Ovary (tissue), 9 donors: ENCODE results near the gene ADCYAP1R1. TPM values are rescaled to one million over a fixed set of nuclear protein-coding genes. Genes with fewer than 3 reads are reported as not detected.

Source experiments
- DNase-seq, 5 donors: peaks; one replicate each; pipeline ENCODE4 v3.0.0-alpha.2; 2019 to 2020
- H3K27ac ChIP-seq, 2 donors: fragments of 200-600 bp; one replicate each; pipeline versions ENCODE4 v1.5.1 to v1.8.0; 2019 to 2022
- H3K27me3 ChIP-seq: fragments of 200-600 bp; one replicate; pipeline ENCODE4 v1.8.0; 2022
- H3K36me3 ChIP-seq: fragments of 200-600 bp; sonication (generic); one replicate; pipeline ENCODE4 v1.5.1; 2019
- H3K4me1 ChIP-seq: one replicate; pipeline ENCODE4 v1.8.1; 2013; ENCODE audit warnings: mild to moderate bottlenecking, moderate library complexity; ENCODE audit not compliant: insufficient read depth
- H3K4me3 ChIP-seq: fragments of 200-600 bp; sonication (generic); one replicate; pipeline ENCODE4 v1.5.1; 2017
- H3K9me3 ChIP-seq, 2 donors: fragments of 200-600 bp in 1 of 2; sonication (generic) in 1 of 2; one replicate each; pipeline versions ENCODE4 v1.5.1 to v1.8.1; 2013 to 2019; ENCODE audit warnings: mild to moderate bottlenecking in 1 of 2, moderate library complexity in 1 of 2
- CTCF ChIP-seq, 3 donors: fragments of 450-650 bp in 2 of 3; fragments of 200-600 bp in 1 of 3; IDR thresholded peaks; one replicate each; pipeline versions ENCODE4 v1.5.1 to v1.8.0; 2016 to 2022; ENCODE audit warnings: antibody characterized with exemption in 3 of 3, mild to moderate bottlenecking in 1 of 3
- EP300 ChIP-seq: sonication (generic); formaldehyde crosslinking; IDR thresholded peaks from one replicate; pipeline ENCODE4 v1.6.1; 2017; ENCODE audit warnings: antibody characterized with exemption
- POLR2A ChIP-seq: fragments of 450-650 bp; IDR thresholded peaks from one replicate; pipeline ENCODE4 v1.6.1; 2017; ENCODE audit warnings: antibody characterized with exemption, mild to moderate bottlenecking, moderate library complexity
- whole genome bisulfite sequencing, 3 donors: extraction: QIAGEN DNeasy Blood & Tissue Kit in 1 of 3; methylation state at CpG; one replicate each; pipeline versions ENCODE4 v1.1.5 to v1.1.7; 2013 to 2017; 5-methylcytosine and 5-hydroxymethylcytosine counted together
- intact Hi-C, 4 donors: fragments of 100-400 bp; cut with DNase I; formaldehyde crosslinking; loops; one replicate each; pipeline versions ENCODE4 v1.11.0 to v1.15.1; 2022 to 2023
- polyA plus RNA-seq, 2 donors: library from polyadenylated mRNA; stranded (reverse); fragments of 200-250 nt in 1 of 2; fragments of 350-450 nt in 1 of 2; fragmentation: Illumina TruSeq in 1 of 2; extraction: RNeasy Lipid Tissue Mini Kit (QIAGEN cat#74804) in 1 of 2; gene quantifications; one replicate each; pipeline ENCODE4 v1.2.3, GENCODE V29; 2013 to 2014
- total RNA-seq, 7 donors: library from RNA; depleted of rRNA in 2 of 7; stranded (reverse); fragments of >200 nt in 2 of 7; fragmentation: NEBNext Ultra II Directional in 3 of 7; extraction: Animal tissue kit (Norgen Biotek cat#: 25700) in 3 of 7; gene quantifications; one replicate each; pipeline versions ENCODE4 v1.1.0 to v1.2.4, GENCODE V29; 2016 to 2023
- donor health status: DM: no; HTN: no; CAD: no; lungs with moderate emphysema.
- donor health status: DM: no; HTN: no; CAD: no.
- donor health status: Bipolar disorder and iron deficiency.
- donor health status: DM: yes; HTN: yes; CAD: no.
- donor health status: DM: no; HTN: no; CAD: no.
- donor health status: DM: yes; HTN: yes; CAD: no.

The ADCYAP1R1 gene
- total and polyA plus RNA-seq, 9 donors, result 0.33 to 9.2 (median 5.0) TPM

- WGBS, 3 donors, result 91 to 94% (median 93%) methylated on average over 11 of the region's 11 CpGs
- intact Hi-C loops, result no loop called here
- H3K27ac ChIP-seq, result no peak overlapping the region
- no peaks in the 10 kb centered on the region for H3K27me3 ChIP-seq
- TF ChIP-seq CTCF (IDR thresholded peaks at IDR 0.05) (no peak), EP300 (no peak), POLR2A (no peak)
- no peak overlapping the region for H3K4me3 ChIP-seq
- no peak for DNase-seq
- H3K4me1 ChIP-seq, result peaks cover 4% of the 10 kb centered on the region
- H3K9me3 ChIP-seq, result no peaks in the 10 kb centered on the region
- H3K36me3 ChIP-seq, result no peaks in the 10 kb centered on the region
These were observed 2.6 kb downstream of the ADCYAP1R1 start for GRCh38 chr7:31054608-31055278.

- H3K27me3 ChIP-seq, result no peaks in the 10 kb centered on the region
- TF ChIP-seq CTCF (IDR thresholded peaks at IDR 0.05) (no peak), POLR2A (no peak), EP300 (no peak)
- no peaks in the 10 kb centered on the region for H3K36me3 ChIP-seq
- H3K27ac ChIP-seq, result no peak overlapping the region
- H3K4me3 ChIP-seq, result no peak overlapping the region
- no peak for DNase-seq
- no peaks in the 10 kb centered on the region for H3K9me3 ChIP-seq
- intact Hi-C loops, result no loop called here
- peaks cover 4% of the 10 kb centered on the region for H3K4me1 ChIP-seq
- 61 to 72% (median 71%) methylated on average over 5 of the region's 5 CpGs for WGBS, 3 donors
These were observed 3.4 kb downstream of the ADCYAP1R1 start for GRCh38 chr7:31055471-31055870.

GRCh38 chr7:31056775-31057346 lies 4.8 kb downstream of the ADCYAP1R1 start:
- no peak for TF ChIP-seq CTCF (IDR thresholded peaks at IDR 0.05)
- TF ChIP-seq EP300, result no peak
- no peak for TF ChIP-seq POLR2A
- no peaks in the 10 kb centered on the region for H3K27me3 ChIP-seq
- H3K27ac ChIP-seq, result no peak overlapping the region
- no peaks in the 10 kb centered on the region for H3K36me3 ChIP-seq
- DNase-seq, result no peak
- H3K9me3 ChIP-seq, result no peaks in the 10 kb centered on the region
- WGBS, 3 donors, result 76 to 83% (median 82%) methylated on average over 10 of the region's 10 CpGs
- intact Hi-C loops, result no loop called here
- H3K4me1 ChIP-seq, result peaks cover 4% of the 10 kb centered on the region
- no peak overlapping the region for H3K4me3 ChIP-seq

- Histone ChIP-seq H3K9me3 (no peaks in the 10 kb centered on the region), H3K4me1 (peaks cover 2% of the 10 kb centered on the region), H3K4me3 (no peak overlapping the region), H3K27ac (no peak overlapping the region), H3K36me3 (no peaks in the 10 kb centered on the region), H3K27me3 (no peaks in the 10 kb centered on the region)
- TF ChIP-seq CTCF (IDR thresholded peaks at IDR 0.05), result no peak
- no peak for TF ChIP-seq POLR2A
- TF ChIP-seq EP300, result no peak
- intact Hi-C loops, result no loop called here
- 83 to 90% (median 84%) methylated on average over 7 of the region's 7 CpGs for WGBS, 3 donors
- no peak for DNase-seq
These were observed 6.0 kb downstream of the ADCYAP1R1 start for GRCh38 chr7:31058122-31058521.
